Stimulated activated CD8-positive, alpha-beta memory T cell treated with anti-CD3 and anti-CD28 coated beads, Interleukin-12 subunit alpha, Interleukin-12 subunit beta, amount 100 ng/mL, for 1 hour (primary cell): Measurements from ENCODE around the gene P3H4.
"Not testable (repeated sequence)": the region's sequence is repeated elsewhere in the genome, so short reads cannot be mapped to it uniquely, and the experiment has no call there.

Experiments
- DNase-seq: peaks from one replicate; pipeline ENCODE4 v3.0.0-alpha.2; 2020; ENCODE audit warnings: low read depth

Gene P3H4

DNA sequence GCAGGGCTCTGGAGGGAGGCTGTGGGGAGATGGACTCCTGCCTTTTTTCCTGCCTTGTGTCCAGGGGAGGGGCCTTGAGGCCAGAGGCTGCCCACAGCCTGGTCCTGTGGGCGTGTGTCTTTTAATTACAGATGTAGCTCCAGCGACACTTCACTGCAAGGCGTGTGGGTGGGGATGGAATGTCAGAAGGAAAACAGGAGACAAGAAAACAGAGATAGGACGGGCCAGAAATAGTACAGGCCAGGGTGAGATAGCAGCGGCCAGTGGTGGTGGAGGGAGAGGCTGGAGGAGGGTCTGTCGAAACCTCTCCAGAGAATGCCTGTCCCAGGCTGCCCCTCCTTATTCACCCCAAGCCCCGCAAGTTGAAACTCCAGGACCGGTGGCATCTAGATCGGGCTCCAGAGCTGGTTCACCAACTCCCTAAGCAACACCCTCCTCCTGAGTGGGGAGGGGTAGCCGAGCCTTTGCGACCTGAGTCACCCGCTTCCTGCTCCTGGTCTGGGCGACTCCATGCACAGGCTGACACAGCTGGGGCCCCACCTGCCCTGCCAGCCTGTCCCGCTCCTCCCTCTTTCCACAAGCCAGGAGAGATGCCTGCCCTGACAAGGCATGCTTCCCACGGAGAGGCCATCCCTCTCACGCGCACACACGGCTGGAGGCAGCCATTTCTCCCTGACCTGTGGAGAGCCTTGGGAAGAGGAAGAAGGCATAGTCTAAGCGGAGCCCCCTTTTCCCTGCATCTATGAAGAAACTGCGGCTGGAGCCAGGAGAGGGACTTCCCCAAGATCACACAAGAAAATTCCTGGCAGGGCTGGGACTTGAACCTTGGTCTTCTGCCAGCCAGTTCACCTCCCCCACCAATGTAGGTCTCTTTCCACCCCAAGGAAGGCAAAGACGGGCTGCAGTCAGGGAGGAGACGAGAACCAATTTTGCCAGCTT, 18.6 kb downstream of the P3H4 start:
- no peak for DNase-seq

DNA sequence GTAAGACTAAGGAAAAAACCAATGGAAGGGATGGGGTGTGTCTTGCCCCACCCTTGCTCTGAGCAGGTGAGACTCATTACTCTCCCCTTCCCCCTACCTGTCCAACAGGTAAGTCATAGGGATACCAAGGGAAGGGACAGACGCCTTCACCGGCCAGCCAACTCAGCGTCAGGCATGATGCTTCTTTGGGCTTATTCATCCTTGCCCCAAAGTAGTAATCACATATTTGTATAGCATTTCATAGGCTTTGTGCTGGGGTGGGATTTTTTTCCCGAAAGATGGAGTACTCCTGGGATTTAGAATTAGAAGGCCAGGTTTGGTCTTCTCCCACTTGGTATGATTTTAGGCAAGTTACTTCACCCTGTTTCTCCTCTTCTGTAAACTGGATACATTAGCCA, 24.7 kb downstream of the P3H4 start:
- no peak for DNase-seq

DNA sequence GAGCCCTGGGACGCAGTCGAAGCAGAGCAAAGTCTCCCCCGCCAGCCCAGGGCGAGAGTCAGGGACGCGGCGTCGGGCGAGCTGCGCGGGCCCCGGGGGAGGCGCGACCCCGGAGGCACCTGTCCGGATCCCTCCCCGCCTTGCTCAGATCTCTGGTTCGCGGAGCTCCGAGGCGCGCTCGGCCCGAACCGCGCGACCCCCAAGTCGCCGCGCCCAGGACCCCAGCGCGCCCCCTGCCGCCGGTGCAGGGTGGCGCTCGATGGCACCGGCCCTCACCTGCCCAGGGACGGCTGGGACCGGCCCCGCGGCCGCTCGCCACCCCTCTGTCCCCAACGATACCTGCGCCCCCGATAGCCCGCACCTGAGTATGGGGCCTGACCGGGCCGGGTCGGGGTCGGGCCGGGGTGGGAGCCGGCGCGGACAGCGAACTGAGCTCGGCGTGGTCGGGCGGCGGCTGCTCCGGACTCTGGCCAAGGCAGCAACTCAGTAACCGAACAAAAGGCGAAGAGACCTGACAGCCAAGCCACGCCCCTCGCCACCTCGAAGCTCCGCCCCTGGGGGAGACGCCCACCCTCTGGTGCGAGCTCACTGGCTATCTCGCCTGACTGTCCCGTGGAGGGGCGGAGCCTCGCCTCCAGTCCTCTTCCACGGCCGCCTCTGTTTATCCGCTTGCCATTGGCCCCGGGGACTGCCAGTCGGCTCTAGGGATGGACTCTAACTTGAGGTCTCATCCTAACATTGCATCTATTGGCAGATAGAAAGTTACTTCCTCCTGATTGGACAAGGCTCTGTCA, 25.3 kb downstream of the P3H4 start, which contains the start of gene JUP:
Gene JUP (minus strand): TSS at position 485 of the 794 bp plus-strand sequence. CDS start 14,857 bp downstream, outside the sequence.
- peak; percentile 74 for DNase-seq

DNA sequence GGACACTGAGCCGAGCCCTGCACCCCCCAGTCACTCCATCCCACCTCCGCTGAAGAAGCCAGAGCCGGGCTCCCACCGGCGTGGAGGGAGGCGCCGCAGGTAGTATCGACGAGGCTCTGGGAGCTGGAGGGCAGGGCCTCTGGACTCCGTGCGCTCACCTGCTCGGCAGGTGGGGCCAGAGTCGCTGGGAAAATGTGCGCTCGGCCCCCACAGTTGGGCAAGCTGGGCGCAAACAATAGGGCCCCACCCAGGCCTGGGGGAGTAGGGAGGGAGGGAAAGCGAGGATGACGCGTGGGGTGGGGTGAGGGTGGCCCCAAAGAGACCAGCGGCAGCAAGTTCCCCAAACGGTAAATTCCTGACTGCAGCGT, 25.9 kb downstream of the P3H4 start:
- no peak for DNase-seq

DNA sequence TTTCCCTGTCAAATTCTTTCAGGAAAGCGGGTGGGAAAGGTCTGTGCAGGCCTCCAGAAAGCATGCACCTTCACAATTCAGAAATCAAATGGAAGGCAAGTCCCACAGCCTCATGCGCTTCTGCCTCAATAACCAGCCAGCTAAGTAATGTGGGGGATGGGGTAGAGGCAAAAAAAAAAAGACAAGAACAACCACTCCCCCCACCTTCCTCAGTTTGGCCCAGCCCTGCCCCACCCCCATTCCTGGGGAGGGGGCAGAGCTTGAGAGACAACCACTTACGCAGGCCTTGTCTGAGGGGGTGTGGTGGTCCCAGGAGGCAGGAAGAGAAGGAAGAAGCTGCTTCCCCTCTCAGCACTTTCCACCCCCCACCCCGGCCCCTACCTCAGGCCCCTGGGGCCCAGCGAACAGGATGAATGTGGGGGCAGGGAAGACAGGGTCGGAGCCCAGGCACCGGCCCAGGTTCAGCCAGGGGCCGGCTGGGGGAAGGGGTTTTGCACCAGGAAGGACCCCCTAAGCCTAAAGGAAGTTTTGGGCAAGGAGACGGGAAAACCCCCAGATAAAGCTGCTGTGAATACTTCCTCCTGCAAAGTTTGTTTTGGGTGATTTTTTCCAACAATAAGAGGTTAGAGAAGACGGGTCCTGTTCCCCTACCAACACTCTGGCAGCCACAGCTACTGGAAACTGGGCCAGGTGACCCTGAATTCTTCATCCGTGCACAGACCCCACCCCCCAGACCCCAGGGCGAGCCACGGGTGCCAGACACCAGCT, 26.5 kb downstream of the P3H4 start:
- no peak for DNase-seq

DNA sequence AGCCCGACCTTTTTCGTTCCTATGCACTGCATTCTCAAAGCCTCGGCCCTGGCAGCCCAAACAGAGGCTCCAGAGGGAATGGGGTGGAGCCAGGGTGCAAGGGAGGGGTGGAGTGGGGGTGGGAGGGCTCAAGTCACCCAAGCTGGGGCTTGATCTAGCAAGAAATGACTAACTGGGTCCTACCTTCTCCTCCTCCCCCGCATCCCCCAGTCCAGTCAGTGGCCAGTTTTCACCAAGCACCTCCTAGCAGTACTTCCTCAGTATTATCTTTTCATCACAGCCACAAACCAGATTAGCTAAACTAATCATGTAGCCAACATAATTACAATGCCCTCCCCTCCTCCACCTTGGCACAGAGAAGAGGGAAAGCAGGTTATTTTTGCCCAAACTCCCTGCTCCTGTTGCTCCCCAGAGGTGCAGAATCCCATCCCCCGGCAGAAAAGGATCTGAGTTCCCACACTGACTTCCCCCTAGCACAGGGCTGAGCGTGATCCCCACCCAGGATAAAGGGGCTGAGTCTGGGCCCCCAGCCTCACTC, 27.5 kb downstream of the P3H4 start:
- no peak for DNase-seq

DNA sequence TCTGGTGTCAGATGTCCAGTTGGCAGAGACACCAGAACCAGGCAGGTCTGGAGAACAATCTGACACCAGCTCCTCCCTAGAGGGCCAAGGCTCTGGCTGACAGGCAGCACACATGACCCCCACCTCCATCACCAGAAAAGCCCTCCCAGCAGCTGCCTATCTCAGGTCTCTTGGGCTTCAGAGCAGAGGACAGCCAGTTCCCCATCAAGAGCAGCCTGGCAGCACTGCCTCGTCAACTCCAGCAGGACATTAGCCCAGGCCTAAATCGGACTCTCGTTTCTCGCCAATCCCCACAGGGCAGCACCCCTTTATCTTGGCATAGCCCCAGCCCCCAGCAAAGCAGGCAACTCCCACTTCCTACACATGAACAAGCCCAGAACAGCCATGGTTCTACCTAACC, 29.6 kb downstream of the P3H4 start:
- DNase-seq = no peak

DNA sequence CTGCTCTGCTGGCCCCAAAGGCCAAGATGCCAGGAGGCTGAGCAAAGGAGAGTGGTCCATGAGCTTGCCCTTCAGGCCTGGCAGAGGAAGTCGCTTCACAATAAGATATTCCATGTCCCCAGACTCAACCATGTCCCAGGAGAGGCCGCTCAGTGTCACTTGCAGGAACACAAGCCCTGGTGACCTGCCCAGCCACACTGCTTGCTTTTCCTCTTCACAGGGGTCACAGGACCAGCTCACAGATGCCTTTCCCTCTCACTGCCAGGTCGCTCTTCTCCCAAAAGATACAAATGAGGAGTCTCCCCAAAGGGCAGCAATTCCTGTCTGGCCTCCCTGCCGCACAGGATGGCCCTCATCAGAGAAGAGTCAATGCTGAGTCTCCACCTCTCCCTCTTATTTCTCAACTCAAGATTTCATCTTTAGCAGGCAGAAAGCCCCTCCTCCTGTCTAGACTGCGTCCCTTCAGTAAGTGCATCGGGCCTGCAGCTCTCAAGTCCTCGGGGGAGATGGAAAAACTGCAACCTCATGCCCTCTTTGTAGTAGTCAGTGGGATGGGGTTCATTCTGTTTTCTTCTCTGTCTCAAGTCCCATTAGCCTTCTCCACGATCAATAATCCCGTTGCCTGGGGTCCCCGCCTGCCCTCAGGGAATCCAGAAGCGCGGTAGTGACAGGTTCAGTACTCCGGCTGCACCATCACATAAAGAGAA, 30.2 kb downstream of the P3H4 start:
- DNase-seq = no peak

DNA sequence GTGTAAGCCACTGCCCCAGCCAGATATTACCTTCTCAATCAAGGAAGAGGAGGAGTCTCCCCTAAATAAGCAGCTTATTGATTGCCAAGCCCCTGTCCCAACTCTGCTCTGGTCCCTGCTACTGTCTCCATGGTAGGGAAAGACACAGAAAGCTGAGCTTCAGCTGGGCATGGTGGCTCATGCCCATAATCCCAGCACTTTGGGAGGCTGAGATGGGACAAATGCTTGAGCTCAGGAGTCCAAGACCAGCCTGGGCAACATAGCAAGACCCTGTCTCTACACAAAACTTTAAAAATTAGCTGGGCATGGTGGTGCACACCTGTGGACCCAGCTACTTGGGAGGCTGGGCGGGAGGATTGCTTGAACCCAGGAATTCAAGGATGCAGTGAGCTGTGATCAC, 31.8 kb downstream of the P3H4 start:
- no peak for DNase-seq

DNA sequence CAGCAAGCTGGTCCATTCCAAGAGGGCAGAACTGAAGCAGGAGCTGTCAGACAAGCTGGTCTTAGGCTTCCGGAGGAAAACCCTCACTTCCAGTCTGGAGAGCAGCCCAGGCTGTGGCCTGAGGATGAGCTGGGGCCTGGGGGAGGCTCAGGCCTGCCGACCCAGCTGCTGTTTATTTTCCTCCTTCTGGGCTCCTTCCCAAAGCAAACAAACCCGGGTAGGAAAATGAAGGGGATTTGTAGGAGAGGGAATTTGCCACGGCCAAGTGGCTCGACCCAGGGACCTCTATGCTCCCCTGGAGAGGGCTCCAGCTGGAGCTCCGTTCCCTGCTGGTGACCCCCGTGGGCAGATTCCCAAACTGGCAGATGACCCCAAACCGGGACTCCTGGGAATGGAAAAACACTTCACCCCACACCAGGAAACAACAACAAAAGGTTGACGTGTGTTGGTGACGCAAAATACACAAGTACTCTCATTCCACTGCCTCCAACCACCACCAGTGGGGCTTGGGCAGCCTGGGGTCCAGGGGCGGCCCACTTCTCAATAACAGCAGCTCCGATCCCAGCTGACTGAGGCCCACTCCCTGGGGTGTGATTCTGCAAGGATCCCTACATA, 34.1 kb downstream of the P3H4 start:
- no peak for DNase-seq

DNA sequence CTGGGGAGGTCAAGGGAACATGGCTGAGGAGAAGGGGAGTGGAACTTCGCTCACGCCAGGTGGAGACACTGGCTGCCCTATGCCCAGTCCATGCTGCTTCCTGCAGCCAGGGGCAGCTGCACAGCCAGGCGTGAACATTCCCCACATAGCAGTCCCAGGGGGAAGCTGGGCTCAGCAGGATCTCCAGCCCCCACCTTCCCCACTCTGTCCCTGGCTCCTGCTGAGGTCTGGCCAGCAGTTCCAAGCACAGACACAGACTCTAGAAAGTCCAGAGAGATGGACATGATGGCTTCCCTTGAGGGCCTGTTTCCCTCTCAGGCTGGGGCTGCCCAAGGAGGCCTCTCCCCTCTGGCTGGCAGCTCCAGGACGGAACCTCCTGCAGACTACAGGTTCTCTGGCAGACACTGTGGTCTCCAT, 34.6 kb downstream of the P3H4 start:
- DNase-seq = no peak

DNA sequence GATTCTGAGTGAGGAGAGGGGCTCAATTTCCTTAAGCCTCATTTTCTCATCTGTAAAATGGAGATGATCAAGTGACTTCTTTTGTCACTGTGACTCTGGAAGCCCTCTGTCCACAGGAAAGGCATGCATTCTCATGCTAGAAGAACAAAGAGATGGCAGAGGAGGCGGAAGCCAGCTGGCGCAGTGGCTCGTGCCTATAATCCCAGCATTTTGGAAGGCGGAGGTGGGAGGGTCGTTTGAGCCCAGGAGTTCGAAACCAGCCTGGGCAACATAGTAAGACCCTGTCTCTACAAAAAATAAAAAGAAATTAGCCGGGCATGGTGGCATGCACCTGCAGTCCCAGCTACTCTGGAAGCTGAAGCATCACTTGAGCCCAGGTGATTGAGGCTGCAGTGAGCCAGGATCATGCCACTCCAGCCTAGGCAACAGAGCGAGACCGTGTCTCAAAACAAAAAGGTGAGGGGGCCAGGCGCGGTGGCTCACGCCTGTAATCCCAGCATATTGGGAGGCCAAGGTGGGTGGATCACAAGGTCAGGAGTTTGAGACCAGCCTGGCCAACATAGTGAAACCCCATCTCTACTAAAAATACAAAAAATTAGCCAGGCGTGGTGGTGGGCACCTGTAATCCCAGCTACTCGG, 35.4 kb downstream of the P3H4 start:
- not testable (repeated sequence) for DNase-seq

DNA sequence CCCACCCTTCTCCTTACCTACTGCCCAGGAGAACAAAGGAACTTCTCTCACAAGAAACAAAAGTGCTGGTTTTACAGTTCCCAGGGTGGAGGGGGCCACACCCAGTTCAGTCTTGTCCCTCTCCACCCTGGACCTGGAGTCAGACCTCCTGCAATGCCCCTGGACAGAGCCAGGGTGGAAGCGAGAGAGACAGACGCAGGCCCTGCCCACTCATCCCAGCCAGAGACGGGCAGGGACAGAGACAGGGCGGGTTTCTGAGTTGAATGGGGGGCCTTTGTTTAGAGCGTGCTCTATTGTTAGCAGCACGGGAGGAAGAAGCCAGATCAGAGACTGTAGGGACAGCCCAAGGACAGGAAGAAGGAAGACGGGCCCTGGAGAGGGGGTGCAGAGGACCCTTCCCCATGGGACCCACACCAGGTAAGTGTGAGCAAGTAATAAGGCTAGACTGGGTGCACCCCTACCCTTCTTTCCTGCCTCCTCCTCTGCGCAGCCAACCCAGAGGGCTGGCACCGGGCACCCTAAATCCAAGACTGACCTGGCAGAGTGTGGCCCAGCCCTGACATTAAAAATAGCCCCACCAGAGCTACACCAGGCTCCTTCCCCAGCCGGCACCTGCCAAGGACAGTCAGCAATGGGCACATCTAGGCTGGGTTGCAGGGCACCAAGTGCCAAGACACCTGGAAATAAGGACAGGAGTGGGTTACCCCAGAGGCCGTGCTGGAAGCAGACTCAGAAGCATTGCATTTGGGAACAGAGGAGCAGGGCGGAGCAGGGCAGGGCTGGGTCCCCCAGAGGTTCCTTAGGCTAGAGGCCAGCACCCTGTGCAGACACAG, 36.1 kb downstream of the P3H4 start:
- DNase-seq = no peak

DNA sequence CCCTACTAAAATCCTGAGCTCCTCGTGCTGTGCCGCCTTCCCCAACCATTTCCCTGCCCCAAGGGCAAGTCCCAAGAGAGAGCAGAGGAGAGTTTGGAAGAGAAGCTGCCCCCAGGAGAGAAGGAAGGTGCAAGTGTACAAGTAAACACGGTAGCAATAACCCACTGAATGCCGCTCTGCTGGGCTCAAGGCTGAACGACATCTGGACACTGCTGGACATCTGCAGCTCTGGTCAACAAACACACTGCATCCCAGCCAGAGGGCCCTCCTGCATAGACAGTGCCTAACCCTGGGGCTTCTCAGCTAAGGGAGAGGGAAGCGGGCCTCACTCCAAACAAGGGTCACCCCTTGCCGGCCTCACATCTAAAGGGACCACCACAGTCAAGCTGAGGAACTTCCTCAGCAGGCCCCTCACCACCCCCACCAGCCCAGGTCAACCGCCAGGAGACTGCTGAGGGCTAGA, 38.0 kb downstream of the P3H4 start:
- no peak for DNase-seq

DNA sequence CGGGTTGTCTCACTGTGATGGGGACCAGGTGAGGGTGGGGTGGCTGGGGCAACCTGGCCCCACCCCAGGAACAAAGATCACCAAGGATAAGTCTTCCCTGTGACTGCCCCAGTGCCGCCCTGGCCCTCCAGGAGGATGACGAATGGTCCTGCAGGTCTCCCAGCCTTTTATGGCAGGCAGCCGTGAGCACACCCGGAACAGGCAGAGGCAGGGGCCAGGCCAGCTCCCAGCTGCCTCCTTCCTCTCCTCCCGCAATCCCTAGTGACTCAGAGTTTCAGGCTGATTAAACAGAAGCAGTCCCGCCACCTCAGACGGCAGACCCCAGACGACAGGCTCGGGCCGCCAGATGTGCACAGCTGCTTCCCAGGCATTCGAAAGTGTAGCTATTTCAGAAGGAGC, 38.6 kb downstream of the P3H4 start:
- DNase-seq = no peak

DNA sequence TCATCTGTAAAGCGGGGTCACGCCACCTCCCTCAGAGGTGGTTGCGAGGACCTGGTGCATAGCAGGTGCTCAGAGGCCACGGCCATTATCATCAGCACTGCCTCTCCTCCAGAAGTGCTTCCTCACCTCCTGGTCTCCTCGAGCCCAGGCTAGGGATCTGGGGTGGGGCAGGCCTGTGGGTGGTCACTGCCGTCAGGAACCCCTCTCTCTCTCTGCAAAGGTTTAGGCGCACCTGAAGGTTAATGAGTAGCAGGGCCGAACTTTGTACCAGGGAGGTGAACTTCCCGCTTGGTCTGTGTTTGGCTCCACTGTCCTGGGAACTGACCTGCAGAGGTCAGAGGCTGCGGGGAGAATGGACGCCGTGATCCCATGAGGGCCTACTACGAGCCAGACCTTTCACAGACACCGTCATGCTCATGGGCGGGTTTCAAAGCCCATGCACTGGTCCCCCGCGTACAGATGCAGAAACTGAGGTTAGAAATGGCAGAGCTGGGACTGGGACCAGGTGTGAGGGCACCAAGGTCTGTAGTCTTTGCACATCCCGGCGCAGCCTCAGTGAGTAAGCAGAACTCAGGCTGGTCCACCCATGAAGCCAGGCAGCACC, 39.1 kb downstream of the P3H4 start:
- DNase-seq = no peak

DNA sequence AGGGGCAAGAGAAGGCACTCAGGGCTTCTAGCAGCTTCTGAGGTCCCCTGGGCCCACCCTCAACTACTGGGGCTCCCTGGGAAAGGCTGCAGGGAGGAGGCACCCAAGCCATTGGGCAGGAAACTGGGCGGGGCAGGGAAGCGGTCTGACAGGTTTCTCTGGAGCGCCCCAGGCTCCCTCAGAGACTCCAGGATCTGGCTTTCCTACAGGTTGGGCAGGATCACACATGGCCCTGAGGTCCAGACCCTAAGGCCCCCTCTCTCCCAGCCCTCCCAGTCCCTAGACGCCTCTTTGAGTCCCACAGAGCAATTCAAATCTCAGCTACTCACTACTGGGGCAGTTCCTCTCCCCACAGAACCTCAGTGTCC, 39.5 kb downstream of the P3H4 start:
- DNase-seq = no peak

DNA sequence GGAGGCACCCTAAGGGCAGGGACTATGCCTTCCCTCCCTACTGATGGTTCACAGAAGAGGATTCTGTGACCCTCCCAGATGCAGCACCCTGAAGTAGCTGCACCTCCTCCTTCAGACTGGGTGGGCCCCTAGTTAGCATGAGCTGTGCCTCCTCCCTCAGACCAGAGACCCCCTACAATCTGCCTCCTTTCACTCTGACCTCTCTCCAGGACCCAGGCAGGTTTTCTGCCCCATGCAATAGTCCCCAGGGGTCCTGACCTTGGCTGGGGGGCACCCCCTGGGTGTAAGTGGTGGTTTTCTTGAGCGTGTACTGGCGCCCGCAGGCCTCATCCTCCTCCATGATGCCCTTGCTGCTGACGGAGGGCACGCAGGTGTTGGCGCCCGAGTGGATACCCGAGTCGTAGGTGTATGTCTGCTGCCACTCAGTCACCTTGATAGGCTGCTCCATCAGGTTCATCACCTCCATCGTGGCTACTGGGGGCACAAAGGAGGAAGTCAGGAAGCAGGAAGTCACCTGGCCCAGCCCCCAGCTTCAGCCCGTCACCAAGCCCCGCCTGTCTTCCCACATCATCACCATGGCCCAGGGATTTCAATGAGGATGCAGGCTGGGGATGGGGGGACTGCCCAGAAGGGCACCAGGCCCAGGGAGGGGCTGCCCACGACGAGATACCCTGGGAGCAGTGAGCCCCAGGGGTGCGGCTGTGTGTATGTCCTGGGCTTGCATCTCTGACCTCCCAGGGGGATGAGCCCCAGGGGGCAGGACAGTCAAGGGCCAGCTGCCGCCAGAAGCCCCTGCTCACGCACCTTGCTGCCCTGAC, 40.2 kb downstream of the P3H4 start:
- DNase-seq = no peak
